UCSD-AML1 (cell line): Measurements from ENCODE around the gene INKA1.

ENCODE experiments used
- DNase-seq: peaks from one replicate; lab custom pipeline; 2025; ENCODE audit not compliant: unreplicated experiment; lab: John Stamatoyannopoulos, UW

Gene INKA1

DNA sequence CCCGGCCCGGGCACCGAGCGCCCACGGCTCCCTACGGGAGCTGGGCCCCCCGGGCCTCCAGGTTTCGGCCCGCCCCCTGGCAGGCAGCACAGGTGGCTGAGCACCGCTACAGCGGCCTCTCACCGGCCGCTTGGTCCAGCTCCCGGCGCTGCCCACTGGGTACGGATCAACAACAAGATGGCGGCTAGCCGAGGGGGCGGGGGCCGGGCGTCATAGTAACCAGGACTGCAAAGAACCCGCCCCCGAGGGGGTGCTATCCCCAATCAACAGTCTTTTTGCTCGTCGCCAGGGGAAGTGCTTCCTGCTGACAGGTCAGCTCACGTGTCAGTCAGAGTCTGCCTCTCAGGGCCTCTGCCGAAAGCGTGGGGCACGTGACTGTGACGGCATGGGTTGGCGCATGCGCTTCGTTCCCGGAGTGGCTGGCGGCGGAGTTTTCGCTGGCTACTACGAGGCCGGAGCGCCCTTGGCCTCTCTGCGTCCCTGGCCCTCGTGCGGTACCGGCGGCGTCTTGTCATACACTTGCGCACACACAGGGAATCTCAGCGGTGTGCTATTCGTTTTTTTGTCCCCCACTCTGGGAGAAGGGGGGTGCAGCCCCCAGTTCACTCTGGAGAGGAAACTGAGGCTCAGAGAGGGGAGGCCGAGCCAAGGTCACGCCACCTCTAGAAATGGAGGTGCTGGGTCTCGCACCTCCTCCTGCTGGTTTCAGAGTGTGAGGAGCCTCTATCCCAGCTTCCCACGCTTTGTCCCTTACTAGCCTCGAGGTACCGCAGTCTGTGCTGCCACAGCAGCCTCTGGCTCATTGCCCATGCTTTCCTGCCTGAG, 16.5 kb upstream of the INKA1 start, which contains the start of gene IP6K1:
Gene IP6K1, minus strand, starts transcription at position 186 of the 825 bp plus-strand sequence. CDS start 38,502 bp downstream, outside the sequence.
- peak; percentile 99 for DNase-seq

DNA sequence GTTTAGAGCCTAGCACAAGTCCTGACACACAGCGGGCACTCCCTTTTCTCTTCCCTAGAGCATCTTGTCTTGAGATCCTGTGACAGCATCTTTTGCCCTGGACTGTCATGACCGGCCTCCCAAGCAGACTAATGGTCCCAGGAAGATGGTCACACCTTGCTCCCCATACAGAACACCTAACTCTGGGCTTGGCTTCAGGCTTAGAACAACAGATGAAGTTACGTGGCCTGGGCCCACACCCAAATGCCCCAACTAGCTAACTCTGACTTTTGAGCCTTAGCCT, 15.9 kb upstream of the INKA1 start:
- no peak for DNase-seq

- no peak for DNase-seq
Observed at GRCh38 chr3:49787536-49787935, 15.5 kb upstream of the INKA1 start.

- DNase-seq, result no peak
Observed at GRCh38 chr3:49788056-49788455, 15.0 kb upstream of the INKA1 start.

DNA sequence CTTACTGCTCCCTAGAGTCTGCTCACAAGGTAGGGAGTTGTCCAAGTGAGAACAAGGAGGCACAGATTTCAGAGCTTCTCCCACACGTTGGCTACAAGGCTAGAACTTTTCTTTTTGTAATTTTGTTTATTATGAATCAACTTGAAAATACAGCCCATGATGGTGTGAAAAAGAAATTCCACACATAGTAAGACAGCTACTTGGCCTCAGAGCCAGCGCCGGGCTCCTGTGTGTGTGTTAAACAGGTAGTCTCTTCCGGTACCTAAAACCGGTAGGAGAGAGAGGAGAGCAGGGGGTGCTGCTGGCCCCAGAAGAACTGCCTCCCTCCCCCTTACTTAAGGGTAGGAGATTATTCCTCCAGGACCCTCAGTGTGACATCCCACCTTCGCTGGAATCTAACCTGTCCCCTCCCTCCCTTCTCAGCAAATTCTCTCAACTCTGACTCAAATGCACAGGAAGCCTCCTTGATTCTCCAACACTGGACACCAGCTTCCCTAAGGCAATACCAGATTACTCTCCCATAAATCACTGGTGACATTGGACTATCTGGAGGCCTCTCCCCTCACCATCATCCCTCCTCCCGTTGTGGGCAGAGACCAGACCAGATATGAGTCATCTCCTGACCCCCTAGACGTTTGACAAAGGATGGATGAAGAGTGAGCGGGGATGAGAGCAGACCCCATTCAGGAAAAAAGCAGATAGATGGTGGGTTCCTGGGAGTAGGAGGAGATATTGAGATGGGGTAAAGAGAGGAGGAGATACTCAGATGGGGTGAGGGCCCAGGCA, 12.2 kb upstream of the INKA1 start:
- DNase-seq, result no peak

GRCh38 chr3:49791571-49791970, 11.5 kb upstream of the INKA1 start:
- no peak for DNase-seq

GRCh38 chr3:49792371-49793150, 10.5 kb upstream of the INKA1 start:
- no peak for DNase-seq

DNA sequence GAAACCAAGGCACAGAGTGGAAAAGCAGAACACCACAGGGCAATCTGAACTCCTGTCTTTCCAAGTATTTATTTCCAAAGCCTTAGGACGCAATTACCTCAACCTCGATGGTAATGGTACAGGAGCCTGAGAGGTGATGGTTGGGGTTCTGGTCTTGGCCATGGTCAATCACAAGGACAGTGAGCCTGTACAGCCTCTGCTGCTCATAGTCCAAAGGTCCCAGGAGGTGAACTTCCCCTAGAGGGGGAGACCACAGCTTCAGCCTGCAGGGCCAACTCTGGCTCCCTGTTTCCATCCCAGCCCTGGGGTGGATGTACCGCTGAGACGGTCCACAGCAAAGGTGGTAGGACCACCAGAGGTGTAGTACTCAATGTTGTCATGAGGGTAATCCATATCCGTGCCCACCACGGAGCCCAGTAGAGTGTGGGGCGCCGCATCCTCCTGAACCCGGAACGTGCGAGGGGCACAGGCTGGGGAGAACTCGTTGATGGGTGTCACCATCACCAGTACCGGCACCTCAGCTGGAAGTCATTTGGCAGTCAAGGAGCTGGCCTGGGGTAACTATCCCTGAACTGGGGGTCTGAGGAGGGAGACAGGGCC, 9.5 kb upstream of the INKA1 start:
- DNase-seq, result no peak

DNA sequence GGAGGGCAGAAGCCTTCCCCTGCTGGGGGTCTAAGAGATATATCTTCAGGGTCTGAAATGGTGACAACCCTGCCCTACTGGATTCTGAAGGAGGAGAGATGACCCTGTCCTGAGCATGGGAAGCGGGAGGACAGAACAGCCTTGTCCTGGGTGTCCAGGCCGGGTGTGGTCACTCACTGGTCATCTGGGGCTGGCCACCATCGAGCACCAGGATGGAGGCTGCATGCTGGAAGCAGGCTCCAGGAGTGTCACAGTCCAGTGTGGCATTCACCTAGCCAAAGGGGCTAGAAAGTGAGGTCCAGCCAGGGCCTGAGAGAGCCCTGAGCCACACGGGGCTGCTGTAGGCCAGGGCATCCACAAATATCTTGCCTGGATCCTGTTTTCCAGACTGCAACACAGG, 8.6 kb upstream of the INKA1 start:
- no peak for DNase-seq

DNA sequence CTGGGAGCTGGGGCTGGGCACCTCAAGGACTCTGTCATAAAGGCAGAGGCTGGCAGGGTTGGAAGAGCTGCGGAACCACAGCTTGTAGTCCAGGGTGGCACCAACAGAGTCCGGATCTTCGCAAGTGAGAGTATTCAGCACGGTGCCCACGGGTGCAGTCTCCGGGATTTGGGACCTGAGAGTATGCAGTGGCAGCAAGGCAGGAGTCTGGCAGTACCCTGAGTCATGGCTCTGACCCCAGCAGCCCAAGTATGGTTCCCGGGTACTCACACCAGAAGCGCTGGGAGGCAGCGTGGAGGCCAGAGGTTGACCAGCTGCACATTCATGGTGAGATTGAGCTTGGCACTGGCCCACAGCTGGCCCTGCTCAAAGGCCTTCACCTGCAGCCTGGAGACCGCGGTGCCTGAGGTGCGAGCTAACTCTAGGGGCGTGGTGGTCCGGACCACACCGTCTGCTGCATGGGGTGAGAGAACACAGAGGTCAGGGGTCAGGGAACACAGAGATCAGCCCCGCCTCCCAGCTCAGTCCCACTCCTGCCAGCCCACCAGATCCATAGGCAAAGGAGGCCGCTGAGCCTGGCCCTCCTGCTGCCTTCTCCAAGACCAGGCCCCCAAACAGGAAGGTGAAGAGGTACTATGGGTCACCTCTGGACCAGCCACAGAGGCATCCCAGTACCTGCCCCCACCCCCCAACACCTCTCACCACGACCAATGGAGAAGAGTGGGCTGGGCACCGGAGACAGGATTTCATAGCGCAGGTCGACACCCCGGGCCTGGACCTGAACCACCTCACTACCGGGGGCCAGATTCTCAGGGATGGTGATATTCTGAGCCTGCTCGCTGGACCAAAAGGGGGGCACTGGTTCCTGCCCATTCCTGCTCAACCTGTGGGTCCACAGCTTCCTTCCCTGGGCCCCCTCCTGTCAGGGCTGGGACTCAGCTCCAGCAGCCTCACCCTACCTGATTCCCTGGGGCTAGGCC, 7.8 kb upstream of the INKA1 start:
- DNase-seq, result no peak

DNA sequence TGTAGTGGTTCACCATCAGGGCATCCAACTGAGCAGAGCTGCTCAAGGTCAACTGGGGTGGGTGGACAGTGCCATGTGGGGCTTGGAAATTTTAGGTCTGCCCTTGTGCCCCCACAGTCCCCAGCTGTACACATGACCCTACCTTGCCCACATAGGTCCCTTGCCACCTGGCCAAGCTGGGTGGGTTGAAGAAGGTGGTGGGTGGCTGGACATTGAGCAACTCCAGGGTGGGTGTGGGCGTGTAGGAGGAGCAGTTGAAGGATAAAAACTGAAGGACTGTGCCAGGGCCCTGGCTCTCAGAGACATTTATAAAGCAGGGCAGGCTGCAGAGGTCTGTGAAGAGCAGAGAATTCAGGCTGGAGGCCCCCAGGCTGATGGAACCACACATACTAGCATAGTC, 4.0 kb upstream of the INKA1 start:
- DNase-seq, result no peak

DNA sequence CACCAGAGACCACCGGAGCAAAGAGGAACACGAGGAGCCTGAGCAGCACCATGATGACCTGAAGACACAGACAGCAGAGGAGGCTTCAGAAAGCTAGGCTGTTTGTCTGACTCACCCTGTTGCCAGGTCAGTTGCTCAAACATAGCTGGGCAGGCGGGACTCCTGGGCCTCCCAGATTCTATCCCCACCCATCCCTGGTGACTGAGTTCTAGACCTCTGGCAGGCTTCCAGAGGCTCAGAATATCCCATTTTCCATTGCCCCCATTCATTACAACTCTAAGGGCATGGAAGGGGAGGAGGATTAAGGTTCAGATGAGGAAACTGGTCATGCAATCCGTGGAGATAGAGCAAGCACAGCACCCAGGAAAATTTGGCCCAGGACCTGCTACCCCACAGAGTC, 3.3 kb upstream of the INKA1 start, which contains the start of gene CDHR4:
Gene CDHR4, minus strand, starts transcription at position 113 of the 400 bp plus-strand sequence. Its CDS starts 61 bp downstream, at position 52.
- no peak for DNase-seq

GRCh38 chr3:49801160-49801559, 1.9 kb upstream of the INKA1 start:
- DNase-seq, result no peak

DNA sequence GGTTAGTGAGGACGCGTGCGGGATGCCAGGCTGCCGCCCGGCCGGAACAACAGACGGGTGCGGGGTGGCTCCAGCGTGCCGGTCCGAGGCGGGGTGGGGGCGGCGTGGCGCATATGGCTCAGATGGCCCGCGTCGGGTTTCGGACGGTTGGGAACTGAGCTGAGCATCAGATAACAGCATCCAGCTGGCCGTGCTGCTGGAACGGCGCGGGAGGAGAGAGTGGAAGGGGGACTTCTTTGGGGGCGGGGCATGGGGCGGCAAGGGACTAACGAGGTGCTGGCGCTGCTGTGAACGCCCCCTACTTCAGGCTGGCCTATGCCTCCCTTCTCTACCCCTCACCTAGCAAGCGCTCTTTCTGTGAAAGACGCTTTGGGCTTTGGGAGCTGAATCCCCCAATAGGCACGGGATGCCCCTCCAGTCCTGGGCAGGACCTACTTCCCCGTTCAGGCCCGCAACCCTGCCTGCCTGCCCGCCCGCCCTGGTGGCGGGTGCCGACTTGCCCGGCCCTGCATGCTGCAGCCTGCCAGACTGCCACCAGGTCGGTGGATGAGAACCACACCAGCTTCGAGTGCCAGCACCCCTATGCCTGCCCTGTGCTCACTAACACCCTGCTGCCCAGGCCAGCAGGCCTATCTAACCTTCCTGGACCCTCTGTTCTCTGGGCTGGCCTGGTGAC, 542 bp downstream of the INKA1 start:
- DNase-seq, result peak; percentile 84

DNA sequence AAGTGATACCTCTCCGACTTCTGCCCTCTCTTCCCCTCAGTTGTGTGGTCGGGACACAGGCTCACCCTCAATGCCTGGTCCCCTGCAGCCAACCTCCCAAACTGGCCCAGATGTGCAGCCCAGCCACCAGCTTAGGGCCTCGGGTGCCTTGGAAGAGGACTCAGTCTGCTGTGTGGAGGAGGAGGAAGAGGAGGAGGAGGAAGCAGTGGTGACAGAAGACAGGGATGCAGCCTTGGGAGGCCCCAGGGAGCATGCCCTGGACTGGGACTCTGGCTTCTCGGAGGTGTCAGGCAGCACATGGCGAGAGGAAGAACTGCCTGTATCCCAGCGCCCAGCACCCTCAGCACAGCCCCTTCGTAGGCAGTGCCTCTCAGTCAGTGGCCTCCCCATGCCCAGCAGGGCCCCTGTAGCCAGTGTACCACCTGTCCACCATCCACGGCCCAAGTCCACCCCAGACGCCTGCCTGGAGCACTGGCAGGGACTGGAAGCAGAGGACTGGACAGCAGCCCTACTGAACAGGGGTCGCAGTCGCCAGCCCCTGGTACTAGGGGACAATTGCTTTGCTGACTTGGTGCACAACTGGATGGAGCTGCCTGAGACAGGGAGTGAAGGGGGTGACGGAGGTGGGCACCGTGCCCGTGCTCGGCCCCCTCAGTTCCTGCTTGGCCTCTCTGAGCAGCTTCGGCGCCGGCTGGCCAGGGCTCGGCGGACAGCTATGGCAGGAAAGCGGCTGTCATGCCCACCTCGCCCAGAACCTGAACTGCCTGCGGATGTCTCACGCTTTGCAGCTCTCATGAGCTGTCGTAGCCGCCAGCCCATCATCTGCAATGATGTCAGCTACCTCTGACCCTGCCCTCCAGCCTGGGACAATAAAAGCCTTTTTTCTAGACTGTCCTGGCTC, 1.3 kb downstream of the INKA1 start:
- DNase-seq, result peak; percentile 71

GRCh38 chr3:49805367-49805782, 2.3 kb downstream of the INKA1 start:
- peak; percentile 88 for DNase-seq

DNA sequence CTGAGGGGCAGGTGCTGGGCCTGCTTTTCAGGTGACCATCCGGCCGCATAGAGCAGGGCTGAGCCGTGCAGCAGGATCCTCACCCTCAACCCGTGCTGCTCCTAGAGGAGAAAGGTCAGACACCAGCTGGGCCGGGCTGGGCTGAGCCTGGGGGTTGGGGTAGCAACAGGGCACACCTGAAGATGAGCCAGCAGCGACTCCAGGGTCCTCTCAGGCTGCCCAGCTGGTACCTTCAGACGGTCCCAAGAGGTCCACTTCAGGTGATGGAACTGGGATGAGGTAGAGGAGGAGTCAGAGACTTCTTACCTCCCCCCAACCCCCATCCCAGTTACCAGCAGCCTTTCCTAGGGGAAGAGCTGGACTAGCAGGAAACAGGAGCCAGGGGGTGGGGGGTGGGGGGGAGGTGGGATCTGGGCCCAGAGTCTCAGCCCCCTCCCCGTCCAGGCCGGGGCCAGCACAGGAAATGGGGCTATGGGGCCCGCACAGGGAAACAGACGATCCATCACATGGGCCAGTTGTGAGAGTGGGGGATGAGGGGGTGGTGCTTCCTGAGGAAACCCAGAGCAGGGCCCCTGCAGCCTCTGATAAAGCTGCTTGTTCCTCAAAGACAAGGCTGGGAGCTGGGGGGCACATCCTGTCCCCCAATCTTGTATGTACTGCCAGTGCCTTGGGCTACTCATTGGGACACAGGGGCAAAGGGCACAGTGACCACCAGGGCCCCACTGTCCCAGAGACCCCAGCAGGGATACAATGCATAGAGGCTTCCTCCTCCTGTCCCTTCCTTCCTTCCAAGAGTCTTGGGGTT, 3.0 kb downstream of the INKA1 start:
- DNase-seq, result peak; percentile 93
